H54 (cell line): ENCODE measurements around the gene DCXR.

Experiments used
- DNase-seq: peaks from one replicate; pipeline ENCODE4 v3.0.0; 2011; ENCODE audit warnings: low spot score, mixed read lengths; ENCODE audit not compliant: insufficient read length
- FAIRE-seq: peaks from 3 replicates; lab custom pipeline; 2011; peaks lifted over from hg19 to GRCh38; lab: Jason Lieb, UNC
- POLR2A ChIP-seq: IDR thresholded peaks from 2 replicates; pipeline ENCODE4 v1.6.1; 2011; ENCODE audit warnings: low read depth, mild to moderate bottlenecking, low read length

Gene DCXR

GRCh38 chr17:82037092-82037888, at the start of gene DCXR:
Gene DCXR, minus strand, starts transcription at chr17:82037697. Its CDS starts 15 bp downstream, at chr17:82037682.
- DNase-seq (peak; percentile 99), FAIRE-seq (no peak)
- peak; percentile 94 for TF ChIP-seq POLR2A

GRCh38 chr17:82085931-82086764, 48.7 kb upstream of the DCXR start:
- DNase-seq: no peak
- TF ChIP-seq POLR2A: no peak
- no peak for FAIRE-seq

- no peak for DNase-seq
- FAIRE-seq: no peak
- no peak for TF ChIP-seq POLR2A
These were observed 47.7 kb upstream of the DCXR start for GRCh38 chr17:82085031-82085861.

- FAIRE-seq (no peak), DNase-seq (no peak)
- TF ChIP-seq POLR2A: no peak
These were observed 47.0 kb upstream of the DCXR start for GRCh38 chr17:82084373-82085030.

GRCh38 chr17:82083533-82084359, 46.2 kb upstream of the DCXR start:
- FAIRE-seq: no peak
- no peak for TF ChIP-seq POLR2A

GRCh38 chr17:82083009-82083408, 45.5 kb upstream of the DCXR start:
- no peak for FAIRE-seq
- no peak for TF ChIP-seq POLR2A
- DNase-seq: no peak

More at GRCh38 chr17:82083533-82084359, 46.2 kb upstream of the DCXR start:
- DNase-seq: no peak

GRCh38 chr17:82082456-82082855, 45.0 kb upstream of the DCXR start:
- DNase-seq: no peak
- no peak for FAIRE-seq
- TF ChIP-seq POLR2A: no peak

GRCh38 chr17:82081966-82082365, 44.5 kb upstream of the DCXR start:
- DNase-seq (no peak), FAIRE-seq (no peak)
- TF ChIP-seq POLR2A: no peak

GRCh38 chr17:82081546-82081945, 44.0 kb upstream of the DCXR start:
- no peak for FAIRE-seq
- no peak for DNase-seq
- no peak for TF ChIP-seq POLR2A

GRCh38 chr17:82080789-82081464, 43.4 kb upstream of the DCXR start:
- DNase-seq (no peak), FAIRE-seq (no peak)
- TF ChIP-seq POLR2A: no peak

GRCh38 chr17:82080048-82080788, 42.7 kb upstream of the DCXR start:
- FAIRE-seq (no peak), DNase-seq (no peak)
- TF ChIP-seq POLR2A: no peak
